Heart left ventricle (tissue), 13 donors: ENCODE data around the gene OXSR1.

ENCODE experiments used
- CTCF ChIP-seq, 12 donors: fragments of 200-600 bp; sonication (generic) in 4 of 12; IDR thresholded peaks; one replicate each; pipeline versions ENCODE4 v1.5.0 to v1.8.0; 2018 to 2022; ENCODE audit warnings: antibody characterized with exemption in 12 of 12, mild to moderate bottlenecking in 5 of 12
- POLR2A ChIP-seq, 2 donors: fragments of 450-650 bp; IDR thresholded peaks; one replicate each; pipeline ENCODE4 v1.6.1; 2017; ENCODE audit warnings: antibody characterized with exemption in 2 of 2, mild to moderate bottlenecking in 2 of 2, moderate library complexity in 2 of 2
- donor health status: ischemic (EF 13 %, LVEDD 7.1; RV severe dilation, severe dysfunction).
- donor health status: DM: no; HTN: yes; CAD: no.
- donor health status: DM: no; HTN: no; CAD: no.
- donor health status: ischemic (EF 25% LVEDD 6.9; RV normal size, moderate dysfunction).
- donor health status: ischemic (EF 25% LVEDD 5.7; RV mildly dilated, moderate dysfunction).
- donor health status: ischemic (EF 35%, LVEDD 5.7; RV mildly dilated, moderate dysfunction).
- donor health status: nonischemic (EF 11% LVEDD 7.7; RV severe dilation, severe dysfunction).
- donor health status: DM: yes; HTN: yes; CAD: no.
- donor health status: PGD.
- donor health status: ischemic (EF 29% LVEDD 5.4; RV normal size, mild dysfunction).
- donor health status: nonischemic (EF 23%, LVEDD 6.1; RV moderate dilation, normal function).

GRCh38 chr3:38143511-38143910, 21.8 kb upstream of the OXSR1 start:
- TF ChIP-seq CTCF (IDR thresholded peaks at IDR 0.05) (no peak), POLR2A (IDR thresholded peaks at IDR 0.05) (no peak)
